GM10847 (cell line): ENCODE data around the gene SOX1.

Experiments used
- POLR2A ChIP-seq: IDR thresholded peaks from 2 replicates; pipeline ENCODE4 v1.6.1; 2011; ENCODE audit not compliant: insufficient read length; ENCODE audit errors: extremely low read depth

The SOX1 gene

GRCh38 chr13:112119192-112120030, 52.5 kb downstream of the SOX1 start:
- TF ChIP-seq POLR2A: no peak

- no peak for TF ChIP-seq POLR2A
Measured at GRCh38 chr13:112120031-112120373, 53.1 kb downstream of the SOX1 start.
